SU-DHL-6 (cell line): ENCODE results near the gene TMED9.
"Not testable (repeated sequence)": the region's sequence is repeated elsewhere in the genome, so short reads cannot be mapped to it uniquely, and the experiment has no call there.

Experiments used
- H2AFZ ChIP-seq: fragments of 200-600 bp; sonication (generic); 2 replicates; pipeline ENCODE4 v1.6.1; 2014; ENCODE audit warnings: low read depth, mild to moderate bottlenecking, moderate library complexity, mixed read lengths, antibody characterized with exemption, low read length; ENCODE audit not compliant: severe bottlenecking
- H3F3A ChIP-seq: fragments of 200-600 bp; shearing (Covaris generic); 2 replicates; pipeline ENCODE4 v1.6.0; 2016; ENCODE audit warnings: antibody characterized with exemption, mild to moderate bottlenecking; ENCODE audit not compliant: insufficient read depth
- H3K27ac ChIP-seq: fragments of 200-600 bp; sonication (generic); 2 replicates; pipeline ENCODE4 v1.5.1; 2016; ENCODE audit warnings: low read depth, mild to moderate bottlenecking, low read length, moderate library complexity, mixed read lengths
- H3K27me3 ChIP-seq: fragments of 200-600 bp; sonication (generic), shearing (Covaris generic); 2 replicates; pipeline ENCODE4 v1.6.0; 2014; ENCODE audit warnings: mild to moderate bottlenecking, low read length
- H3K36me3 ChIP-seq: fragments of 200-600 bp; sonication (generic); 2 replicates; pipeline ENCODE4 v1.6.1; 2014; ENCODE audit warnings: mild to moderate bottlenecking, low read length, mixed read lengths
- H3K4me2 ChIP-seq: fragments of 300-600, 200-600 bp; shearing (Covaris generic), sonication (generic); 2 replicates; pipeline ENCODE4 v1.6.0; 2014; ENCODE audit warnings: low read length, low read depth, mild to moderate bottlenecking; ENCODE audit not compliant: poor library complexity, severe bottlenecking
- H3K4me3 ChIP-seq: fragments of 200-600 bp; sonication (generic); 2 replicates; pipeline ENCODE4 v1.5.1; 2014; ENCODE audit warnings: antibody characterized with exemption, low read length, mild to moderate bottlenecking, mixed read lengths; ENCODE audit not compliant: insufficient read depth, poor library complexity, severe bottlenecking
- H3K79me2 ChIP-seq: fragments of 200-600 bp; sonication (generic); 2 replicates; pipeline ENCODE4 v1.6.1; 2014; ENCODE audit warnings: mild to moderate bottlenecking, low read length, moderate library complexity; ENCODE audit not compliant: insufficient read depth
- H3K9ac ChIP-seq: fragments of 200-600 bp; sonication (generic); 2 replicates; pipeline ENCODE4 v1.7.0; 2014; ENCODE audit warnings: mild to moderate bottlenecking, low read length
- H3K9me2 ChIP-seq: fragments of 200-600 bp; sonication (generic); replicated peaks from 2 replicates; pipeline ENCODE4 v1.6.1; 2014; ENCODE audit warnings: low read length; ENCODE audit not compliant: insufficient read depth
- H3K9me3 ChIP-seq: fragments of 200-600 bp; sonication (generic); 2 replicates; pipeline ENCODE4 v1.6.1; 2014; ENCODE audit warnings: low read length, mixed read lengths; ENCODE audit not compliant: insufficient read depth
- H4K20me1 ChIP-seq: fragments of 200-600 bp; sonication (generic); 2 replicates; pipeline ENCODE4 v1.6.1; 2014; ENCODE audit warnings: low read depth, mild to moderate bottlenecking, antibody characterized with exemption, low read length, moderate library complexity, mixed read lengths
- EZH2phosphoT487 ChIP-seq: fragments of 200-600 bp; sonication (generic), shearing (Covaris generic); conservative IDR thresholded peaks from 2 replicates; pipeline ENCODE4 v1.6.1; 2018; ENCODE audit warnings: mild to moderate bottlenecking, antibody characterized with exemption, low read length, moderate library complexity, mixed read lengths
- TF ChIP-seq, protein P1 (sequence below): fragments of 200-600 bp; sonication (generic); IDR thresholded peaks from one replicate; pipeline ENCODE4 v1.5.1; 2017; ENCODE audit warnings: antibody characterized with exemption, mild to moderate bottlenecking, low read length, moderate library complexity; ENCODE audit not compliant: insufficient read depth, poor library complexity, severe bottlenecking

TMED9 gene

DNA sequence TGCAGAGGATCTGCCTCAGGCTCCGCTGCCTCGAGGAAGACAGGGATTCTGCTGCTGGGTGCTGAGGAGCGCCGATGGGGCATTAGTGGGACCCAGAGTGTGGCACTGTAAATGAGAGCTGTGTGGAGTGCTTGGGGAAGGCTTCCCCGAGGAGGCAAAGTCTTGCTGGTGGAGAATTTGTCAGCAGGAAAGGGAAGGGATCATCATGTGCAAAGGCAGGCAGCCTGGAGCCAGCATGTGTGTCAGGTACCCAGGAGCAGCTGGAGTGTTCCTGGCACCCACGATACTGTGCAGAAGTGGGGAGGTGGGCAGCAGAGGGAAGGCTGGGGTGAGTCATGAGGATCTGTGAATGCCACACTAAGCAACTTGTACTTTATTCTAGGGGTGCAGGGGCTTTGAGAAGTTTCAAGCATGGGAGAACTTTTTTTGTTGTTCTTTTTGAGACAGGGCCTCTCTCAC lies 20.2 kb downstream of the TMED9 start:
- Histone ChIP-seq H3K27ac (no peak overlapping the region), H3K9ac (no peak overlapping the region), H3K36me3 (no peaks in the 10 kb centered on the region), H3K4me2 (no peak overlapping the region), H3K27me3 (no peaks in the 10 kb centered on the region), H3K79me2 (no peaks in the 10 kb centered on the region), H3F3A (no peaks in the 10 kb centered on the region), H3K4me3 (no peak overlapping the region), H4K20me1 (no peaks in the 10 kb centered on the region), H2AFZ (no peak overlapping the region), H3K9me3 (no peaks in the 10 kb centered on the region), H3K9me2 (no peaks in the 10 kb centered on the region)
- no peak for TF ChIP-seq EZH2phosphoT487
- TF ChIP-seq, protein P1, sequence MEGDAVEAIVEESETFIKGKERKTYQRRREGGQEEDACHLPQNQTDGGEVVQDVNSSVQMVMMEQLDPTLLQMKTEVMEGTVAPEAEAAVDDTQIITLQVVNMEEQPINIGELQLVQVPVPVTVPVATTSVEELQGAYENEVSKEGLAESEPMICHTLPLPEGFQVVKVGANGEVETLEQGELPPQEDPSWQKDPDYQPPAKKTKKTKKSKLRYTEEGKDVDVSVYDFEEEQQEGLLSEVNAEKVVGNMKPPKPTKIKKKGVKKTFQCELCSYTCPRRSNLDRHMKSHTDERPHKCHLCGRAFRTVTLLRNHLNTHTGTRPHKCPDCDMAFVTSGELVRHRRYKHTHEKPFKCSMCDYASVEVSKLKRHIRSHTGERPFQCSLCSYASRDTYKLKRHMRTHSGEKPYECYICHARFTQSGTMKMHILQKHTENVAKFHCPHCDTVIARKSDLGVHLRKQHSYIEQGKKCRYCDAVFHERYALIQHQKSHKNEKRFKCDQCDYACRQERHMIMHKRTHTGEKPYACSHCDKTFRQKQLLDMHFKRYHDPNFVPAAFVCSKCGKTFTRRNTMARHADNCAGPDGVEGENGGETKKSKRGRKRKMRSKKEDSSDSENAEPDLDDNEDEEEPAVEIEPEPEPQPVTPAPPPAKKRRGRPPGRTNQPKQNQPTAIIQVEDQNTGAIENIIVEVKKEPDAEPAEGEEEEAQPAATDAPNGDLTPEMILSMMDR: no peak

DNA sequence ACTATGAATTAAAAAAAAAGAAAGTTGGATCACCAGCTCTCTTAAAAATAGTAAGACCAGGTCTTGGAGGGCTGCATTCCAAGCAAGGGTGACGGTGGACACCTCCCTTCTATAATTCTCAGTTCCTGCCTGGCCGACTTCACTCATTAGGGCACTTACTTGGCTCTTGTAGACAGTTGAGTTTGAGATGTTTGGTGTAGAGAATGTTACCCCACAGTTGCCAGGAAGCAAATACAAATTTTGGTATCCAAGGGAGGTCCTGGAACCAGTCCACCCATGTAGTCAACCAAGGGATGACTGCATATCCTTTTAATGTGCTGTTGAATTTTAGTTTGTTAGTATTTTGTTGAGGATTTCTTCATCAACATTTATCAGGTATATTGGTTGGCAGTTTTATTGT lies 28.6 kb downstream of the TMED9 start:
- no peaks in the 10 kb centered on the region for H3K9me3 ChIP-seq

DNA sequence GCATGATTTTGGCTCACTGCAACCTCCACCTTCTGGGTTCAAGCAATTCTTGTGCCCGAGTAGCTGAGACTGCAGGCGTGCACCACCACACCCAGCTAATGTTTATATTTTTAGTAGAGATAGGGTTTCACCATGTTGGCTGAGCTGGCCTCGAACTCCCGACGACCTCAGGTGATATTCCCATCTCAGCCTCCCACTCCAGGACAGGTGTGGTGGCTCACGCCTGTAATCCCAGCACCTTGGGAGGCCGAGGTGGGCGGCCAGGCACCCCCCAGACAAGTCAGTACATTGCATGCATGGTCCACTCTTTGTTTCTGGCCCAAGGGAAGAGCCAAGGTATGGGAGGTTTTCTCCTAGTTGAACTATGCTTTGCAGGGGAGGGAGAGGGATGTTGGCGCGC lies 32.2 kb downstream of the TMED9 start:
- H3K9me3 ChIP-seq, H3K4me2 ChIP-seq, H2AFZ ChIP-seq, H3F3A ChIP-seq, H3K9me2 ChIP-seq, H3K27me3 ChIP-seq, H3K9ac ChIP-seq, H3K27ac ChIP-seq, H4K20me1 ChIP-seq, H3K4me3 ChIP-seq, H3K36me3 ChIP-seq, H3K79me2 ChIP-seq: not testable (repeated sequence)

More for the DNA sequence above, 28.6 kb downstream of the TMED9 start:
- Histone ChIP-seq H4K20me1 (no peaks in the 10 kb centered on the region), H3K9me2 (no peaks in the 10 kb centered on the region), H3K36me3 (no peaks in the 10 kb centered on the region), H2AFZ (no peak overlapping the region), H3K9ac (no peak overlapping the region), H3K4me2 (no peak overlapping the region), H3K79me2 (no peaks in the 10 kb centered on the region), H3K4me3 (no peak overlapping the region), H3F3A (no peaks in the 10 kb centered on the region), H3K27me3 (no peaks in the 10 kb centered on the region), H3K27ac (no peak overlapping the region)
- no peak for TF ChIP-seq EZH2phosphoT487
- TF ChIP-seq, protein P1: no peak

DNA sequence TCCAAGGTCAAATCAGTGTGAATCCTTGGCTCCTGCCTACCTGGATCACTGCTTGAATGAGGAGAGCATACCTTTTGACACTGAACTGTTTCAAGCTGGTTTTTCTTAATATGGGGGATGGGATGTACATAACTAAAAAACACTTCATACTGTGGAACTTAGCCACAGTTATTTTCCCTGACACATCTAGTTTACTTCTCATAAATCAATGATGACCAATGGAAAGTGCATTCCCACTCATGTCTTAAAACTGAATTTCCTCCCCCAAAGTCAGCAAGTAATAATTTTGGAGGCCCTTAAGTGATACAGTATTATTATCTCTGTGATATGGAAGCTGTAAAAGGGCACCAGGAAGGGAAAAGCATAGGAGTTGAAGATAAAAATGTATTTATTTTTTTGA lies 38.2 kb downstream of the TMED9 start:
- H3K4me2 ChIP-seq, H3K27me3 ChIP-seq, H4K20me1 ChIP-seq, H3K36me3 ChIP-seq, H3K4me3 ChIP-seq, H3K27ac ChIP-seq, H3K79me2 ChIP-seq, H3K9ac ChIP-seq, H2AFZ ChIP-seq, H3F3A ChIP-seq, H3K9me3 ChIP-seq, H3K9me2 ChIP-seq: not testable (repeated sequence)

DNA sequence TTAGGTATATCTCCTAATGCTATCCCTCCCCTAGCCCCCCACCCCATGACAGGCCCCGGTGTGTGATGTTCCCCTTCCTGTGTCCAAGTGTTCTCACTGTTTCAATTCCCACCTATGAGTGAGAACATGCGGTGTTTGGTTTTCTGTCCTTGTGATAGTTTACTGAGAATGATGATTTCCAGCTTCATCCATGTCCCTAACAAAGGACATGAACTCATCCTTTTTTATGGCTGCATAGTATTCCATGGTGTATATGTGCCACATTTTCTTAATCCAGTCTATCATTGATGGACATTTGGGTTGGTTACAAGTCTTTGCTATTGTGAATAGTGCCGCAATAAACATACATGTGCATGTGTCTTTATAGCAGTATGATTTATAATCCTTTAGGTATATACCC lies 42.9 kb downstream of the TMED9 start:
- H2AFZ ChIP-seq, H3K9me2 ChIP-seq, H3K27me3 ChIP-seq, H3K79me2 ChIP-seq, H3K4me2 ChIP-seq, H3K4me3 ChIP-seq, H3K36me3 ChIP-seq, H3K9me3 ChIP-seq, H3K27ac ChIP-seq, H4K20me1 ChIP-seq, H3F3A ChIP-seq, H3K9ac ChIP-seq: not testable (repeated sequence)

DNA sequence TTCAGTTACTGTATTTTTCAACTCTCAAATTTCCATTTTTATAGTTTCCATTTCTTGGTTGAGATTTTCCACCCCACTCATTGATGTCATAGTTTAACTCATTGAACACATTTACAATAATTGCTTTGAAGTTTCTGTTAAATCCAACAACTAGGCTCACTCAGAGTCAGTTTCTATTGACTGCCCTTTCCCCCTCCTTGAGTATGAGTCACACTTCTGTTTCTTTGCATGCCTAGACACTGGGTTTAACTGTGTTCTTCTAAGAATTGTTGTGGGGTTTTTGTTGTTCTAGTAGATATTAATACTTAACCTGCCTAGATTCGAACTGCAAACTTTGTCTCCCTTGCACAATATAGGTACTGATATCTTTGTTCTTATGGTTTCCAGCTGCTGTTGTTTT lies 53.5 kb downstream of the TMED9 start:
- not testable (repeated sequence) for H3F3A ChIP-seq, H3K9ac ChIP-seq, H3K4me3 ChIP-seq, H3K9me3 ChIP-seq, H3K79me2 ChIP-seq, H2AFZ ChIP-seq, H3K36me3 ChIP-seq, H3K9me2 ChIP-seq, H3K27me3 ChIP-seq, H3K27ac ChIP-seq, H4K20me1 ChIP-seq, H3K4me2 ChIP-seq
